T-helper 2 cell treated with Interferon-gamma antibody and Interleukin-4, amounts not matched to agents 5 μg/mL and 100 μg/mL, for 36 hours (primary cell): ENCODE data around the gene NMRAL1.
A peak's percentile ranks its signal among the peaks of the same experiment; 100 is the strongest.

ENCODE experiments used
- DNase-seq: peaks from one replicate; pipeline ENCODE4 v3.0.0; 2021; ENCODE audit warnings: low spot score
- H3K27ac Mint-ChIP-seq: one replicate; pipeline ENCODE4 v1.8.0; 2021; ENCODE audit warnings: mild to moderate bottlenecking, mixed read lengths
- H3K27me3 Mint-ChIP-seq: one replicate; pipeline ENCODE4 v1.8.0; 2021; ENCODE audit warnings: low read depth, mixed read lengths
- H3K36me3 Mint-ChIP-seq: one replicate; pipeline ENCODE4 v1.8.0; 2021; ENCODE audit warnings: low read depth, mixed read lengths
- H3K4me1 Mint-ChIP-seq: one replicate; pipeline ENCODE4 v1.8.0; 2021; ENCODE audit warnings: low read depth, mixed read lengths
- H3K4me3 Mint-ChIP-seq: one replicate; pipeline ENCODE4 v1.8.0; 2022; ENCODE audit warnings: mild to moderate bottlenecking, moderate library complexity, mixed read lengths
- H3K9me3 Mint-ChIP-seq: one replicate; pipeline ENCODE4 v1.8.0; 2021; ENCODE audit warnings: mixed read lengths

NMRAL1 gene

DNA sequence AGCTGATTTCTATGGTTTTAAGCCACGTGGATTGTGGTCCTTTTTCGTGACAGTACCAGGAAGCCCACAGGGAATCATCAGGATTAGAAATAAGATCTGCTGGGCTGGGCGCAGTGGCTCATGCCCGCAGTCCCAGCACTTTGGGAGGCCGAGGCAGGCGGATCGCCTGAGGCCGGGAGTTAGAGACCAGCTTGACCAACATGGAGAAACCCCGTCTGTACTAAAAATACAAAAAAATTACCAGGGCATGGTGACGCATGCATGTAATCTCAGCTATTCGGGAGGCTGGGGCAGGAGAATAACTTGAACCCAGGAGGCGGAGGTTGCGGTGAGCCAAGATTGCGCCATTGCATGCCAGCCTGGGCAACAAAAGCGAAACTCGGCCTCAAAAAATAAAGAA lies 6.5 kb downstream of the NMRAL1 start:
- no peak for DNase-seq
- H3K9me3 Mint-ChIP-seq = no peaks in the 10 kb centered on the region
- H3K36me3 Mint-ChIP-seq = peaks cover 23% of the 10 kb centered on the region
- peaks cover 7% of the 10 kb centered on the region for H3K4me1 Mint-ChIP-seq
- no peak overlapping the region for H3K4me3 Mint-ChIP-seq
- H3K27me3 Mint-ChIP-seq = no peaks in the 10 kb centered on the region
- H3K27ac Mint-ChIP-seq = no peak overlapping the region

DNA sequence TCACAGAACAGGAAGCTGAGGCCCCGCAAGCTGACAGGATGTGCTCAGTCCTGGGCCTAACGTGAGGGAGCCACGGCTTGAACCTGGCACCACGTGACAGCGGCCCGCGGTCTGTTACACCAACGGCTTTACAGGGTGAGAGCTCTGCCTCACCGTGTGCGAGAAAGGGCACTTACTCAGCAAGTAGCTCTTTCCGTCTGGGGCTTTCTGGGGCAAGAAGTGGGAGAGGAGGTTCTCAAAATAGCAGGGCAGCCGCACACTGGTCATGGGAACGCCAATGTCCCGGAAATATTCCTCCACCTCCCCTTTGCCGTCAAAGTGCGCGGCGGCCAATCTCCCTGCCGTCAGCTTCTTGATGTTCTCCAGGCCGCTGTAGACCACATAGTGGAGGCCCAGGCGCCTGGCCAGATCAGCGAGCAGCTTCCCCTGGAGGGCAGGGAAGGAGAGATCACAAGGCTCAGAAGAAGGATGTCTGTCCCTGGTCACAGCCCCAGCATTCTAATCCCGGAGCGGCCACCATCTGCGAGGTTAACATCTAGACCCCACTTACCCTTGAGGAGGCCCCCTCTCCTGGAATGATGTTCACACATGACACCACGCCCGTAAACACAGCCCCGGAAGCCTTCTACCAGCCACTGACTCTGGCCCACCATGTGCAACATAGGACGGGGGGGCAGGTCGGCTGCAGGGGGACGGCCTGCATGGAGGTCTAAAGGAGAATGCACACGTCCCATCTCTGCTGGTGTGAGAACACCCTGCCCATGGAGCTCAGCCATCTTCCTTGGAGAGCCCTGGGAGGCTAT lies 8.2 kb downstream of the NMRAL1 start:
- DNase-seq = no peak

DNA sequence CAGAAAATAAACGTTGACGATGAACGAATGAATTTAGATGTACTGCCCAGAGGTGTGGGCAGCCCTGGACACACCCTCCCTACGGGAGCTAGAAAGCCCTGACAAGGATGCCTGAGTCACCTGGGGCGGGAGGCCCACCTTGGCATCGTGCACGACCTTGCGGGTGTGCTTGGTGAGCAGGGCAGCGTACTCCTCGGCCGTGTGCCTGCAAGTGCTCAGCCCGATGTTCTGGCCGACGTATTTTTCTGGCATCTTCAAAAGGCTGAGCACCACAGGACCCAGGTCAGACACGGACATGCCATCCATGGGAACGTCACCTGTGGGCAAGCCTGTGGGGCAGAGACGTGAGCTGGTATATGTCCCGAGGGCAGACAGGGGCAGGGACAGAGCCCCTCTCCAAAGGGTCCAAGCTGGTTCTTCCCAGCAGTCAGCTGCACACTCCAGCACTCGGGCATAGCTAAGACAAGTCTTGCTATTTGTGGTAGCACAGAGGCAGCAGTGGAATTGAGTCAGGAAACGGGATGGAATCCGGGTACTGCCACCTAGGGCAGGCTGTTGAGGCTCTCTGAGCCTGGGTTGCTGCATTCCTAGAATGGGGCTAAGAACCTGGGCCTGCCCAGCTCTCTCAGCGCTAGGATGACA lies 10.8 kb downstream of the NMRAL1 start:
- Mint-ChIP-seq H3K27me3 (no peaks in the 10 kb centered on the region), H3K9me3 (no peaks in the 10 kb centered on the region), H3K36me3 (peaks cover 33% of the 10 kb centered on the region), H3K27ac (no peak overlapping the region), H3K4me3 (no peak overlapping the region), H3K4me1 (peaks cover 14% of the 10 kb centered on the region)
- DNase-seq = no peak

More for the DNA sequence above, 8.2 kb downstream of the NMRAL1 start:
- Mint-ChIP-seq H3K9me3 (no peaks in the 10 kb centered on the region), H3K4me3 (no peak overlapping the region), H3K27me3 (no peaks in the 10 kb centered on the region), H3K36me3 (peaks cover 21% of the 10 kb centered on the region), H3K27ac (peak overlapping the region; percentile 68), H3K4me1 (peaks cover 5% of the 10 kb centered on the region)

DNA sequence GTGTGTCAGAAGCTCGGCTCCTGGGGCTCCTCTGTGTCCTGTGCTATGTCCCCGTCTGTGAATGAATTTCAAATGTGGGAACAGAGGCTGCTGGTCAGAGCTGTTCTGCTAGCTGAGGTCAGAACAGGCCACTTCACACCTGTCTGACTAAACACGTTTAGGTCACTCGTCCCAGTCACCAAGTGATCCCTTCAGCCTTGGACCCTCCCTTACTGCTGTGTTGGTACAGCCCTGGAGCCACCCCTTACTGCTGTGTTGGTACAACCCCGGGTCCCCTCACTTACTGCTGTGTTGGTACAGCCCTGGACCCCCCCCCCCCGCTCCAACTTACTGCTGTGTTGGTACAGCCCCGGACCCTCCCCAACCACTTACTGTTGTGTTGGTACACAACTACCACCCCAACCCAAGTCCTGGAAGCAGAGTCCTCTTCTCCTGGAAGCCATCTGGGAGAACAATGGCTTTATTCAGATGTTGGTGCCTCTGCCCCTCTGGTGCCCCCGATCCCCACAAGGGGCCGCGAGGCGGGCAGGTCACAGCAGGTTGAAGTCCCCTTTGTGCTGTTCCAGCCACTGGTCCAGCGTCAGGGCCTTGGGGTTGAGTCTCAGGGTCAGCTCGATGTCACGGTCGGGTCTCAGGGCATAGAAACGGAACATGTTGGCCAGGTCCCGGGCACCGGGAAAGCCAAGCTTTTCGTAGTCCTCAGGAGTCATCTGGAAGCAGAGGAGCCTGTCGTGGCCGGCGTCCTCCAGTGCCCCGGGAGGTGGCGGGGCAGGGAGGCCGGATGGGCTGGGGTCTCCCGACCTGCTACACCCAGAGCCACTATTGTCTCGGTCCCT lies 13.0 kb downstream of the NMRAL1 start:
- H3K27me3 Mint-ChIP-seq = no peaks in the 10 kb centered on the region
- no peaks in the 10 kb centered on the region for H3K9me3 Mint-ChIP-seq
- H3K4me1 Mint-ChIP-seq = peaks cover 14% of the 10 kb centered on the region
- peaks cover 32% of the 10 kb centered on the region for H3K36me3 Mint-ChIP-seq
- no peak overlapping the region for H3K4me3 Mint-ChIP-seq
- H3K27ac Mint-ChIP-seq = no peak overlapping the region
- no peak for DNase-seq

DNA sequence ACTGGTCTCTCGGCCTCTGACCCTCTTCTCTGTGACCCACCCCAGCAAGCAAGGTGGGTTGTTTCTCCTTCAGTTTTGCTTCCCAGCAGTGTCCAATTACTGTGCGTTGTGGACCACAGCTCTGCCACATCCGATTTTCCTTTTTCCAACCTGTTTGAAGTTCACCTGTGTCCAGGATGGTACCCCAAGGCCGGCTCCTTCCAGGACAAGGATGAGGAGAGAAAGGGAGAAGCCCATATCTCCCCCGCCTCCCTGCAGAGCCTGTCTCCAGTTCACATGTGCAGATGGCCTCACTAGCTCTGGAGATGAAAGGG lies 13.5 kb downstream of the NMRAL1 start:
- H3K4me3 Mint-ChIP-seq = no peak overlapping the region
- H3K9me3 Mint-ChIP-seq = no peaks in the 10 kb centered on the region
- H3K4me1 Mint-ChIP-seq = peaks cover 11% of the 10 kb centered on the region
- peaks cover 30% of the 10 kb centered on the region for H3K36me3 Mint-ChIP-seq
- no peak for DNase-seq
- no peaks in the 10 kb centered on the region for H3K27me3 Mint-ChIP-seq
- no peak overlapping the region for H3K27ac Mint-ChIP-seq

DNA sequence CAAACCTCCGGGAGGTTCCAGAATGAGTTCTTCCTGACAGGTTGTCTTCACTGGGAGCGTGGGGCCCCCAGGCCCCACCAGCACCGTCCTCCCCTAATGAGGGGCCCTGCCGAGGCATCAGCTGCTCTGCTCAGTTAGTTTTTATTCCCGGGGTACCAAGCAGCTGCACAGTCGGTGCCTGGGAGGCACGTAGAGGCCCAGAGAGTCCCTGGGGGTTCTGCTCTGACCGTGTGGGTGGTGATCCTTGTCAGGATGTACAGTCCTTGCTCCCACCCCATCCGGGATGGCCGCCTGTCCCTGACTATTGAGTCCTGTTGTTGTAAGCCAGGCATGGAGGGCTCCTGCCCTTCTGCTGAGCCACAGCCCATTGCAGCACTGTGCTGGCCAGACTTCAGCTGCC lies 18.5 kb downstream of the NMRAL1 start:
- DNase-seq = no peak
- Mint-ChIP-seq H3K27ac (no peak overlapping the region), H3K36me3 (peaks cover 40% of the 10 kb centered on the region), H3K4me1 (peaks cover 9% of the 10 kb centered on the region), H3K9me3 (no peaks in the 10 kb centered on the region), H3K27me3 (no peaks in the 10 kb centered on the region), H3K4me3 (no peak overlapping the region)

DNA sequence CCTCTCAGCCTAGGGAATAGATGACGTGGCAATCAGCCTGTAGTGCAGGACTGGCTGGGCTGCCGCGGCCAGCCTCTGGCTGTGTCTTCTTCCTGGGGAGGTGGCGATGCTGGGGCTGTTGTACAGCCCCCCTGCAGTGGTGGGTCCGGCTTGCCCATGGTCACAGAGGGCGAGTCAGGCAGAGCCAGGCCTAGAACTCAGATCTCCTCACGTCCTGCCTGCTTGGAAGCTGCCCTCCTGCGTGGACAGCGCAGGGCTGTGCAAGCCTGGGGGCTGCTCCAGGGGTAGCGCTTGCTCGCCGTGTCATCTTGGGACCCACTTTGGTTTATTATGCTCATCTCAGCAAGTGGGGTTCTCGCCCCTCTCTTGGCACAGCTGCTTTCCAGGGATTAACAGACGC lies 19.3 kb downstream of the NMRAL1 start:
- peaks cover 41% of the 10 kb centered on the region for H3K36me3 Mint-ChIP-seq

DNA sequence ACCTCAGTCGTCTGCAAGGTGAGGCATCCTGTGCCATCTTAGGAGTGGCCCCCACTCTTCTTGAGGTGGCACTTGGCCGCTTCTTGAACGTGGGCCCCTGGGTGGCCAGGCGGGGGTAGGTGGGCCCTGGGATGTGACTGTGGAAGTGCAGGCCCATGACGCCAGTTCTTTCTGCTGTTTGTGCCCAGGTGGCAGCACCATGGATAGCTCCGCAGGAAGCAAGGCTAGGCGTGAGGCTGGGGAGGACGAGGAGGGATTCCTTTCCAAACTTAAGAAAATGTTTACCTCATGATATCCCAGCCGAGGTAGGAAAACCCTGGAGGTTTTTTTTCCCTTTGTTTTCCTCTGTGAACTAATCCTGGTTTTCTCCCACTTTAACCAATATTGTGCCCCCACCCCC lies 19.8 kb downstream of the NMRAL1 start:
- Mint-ChIP-seq H3K36me3 (peaks cover 40% of the 10 kb centered on the region), H3K4me3 (no peak overlapping the region), H3K27ac (no peak overlapping the region)

More for the DNA sequence above, 19.3 kb downstream of the NMRAL1 start:
- Mint-ChIP-seq H3K27me3 (no peaks in the 10 kb centered on the region), H3K4me1 (peaks cover 9% of the 10 kb centered on the region), H3K9me3 (no peaks in the 10 kb centered on the region), H3K4me3 (no peak overlapping the region), H3K27ac (no peak overlapping the region)
- DNase-seq = no peak

DNA sequence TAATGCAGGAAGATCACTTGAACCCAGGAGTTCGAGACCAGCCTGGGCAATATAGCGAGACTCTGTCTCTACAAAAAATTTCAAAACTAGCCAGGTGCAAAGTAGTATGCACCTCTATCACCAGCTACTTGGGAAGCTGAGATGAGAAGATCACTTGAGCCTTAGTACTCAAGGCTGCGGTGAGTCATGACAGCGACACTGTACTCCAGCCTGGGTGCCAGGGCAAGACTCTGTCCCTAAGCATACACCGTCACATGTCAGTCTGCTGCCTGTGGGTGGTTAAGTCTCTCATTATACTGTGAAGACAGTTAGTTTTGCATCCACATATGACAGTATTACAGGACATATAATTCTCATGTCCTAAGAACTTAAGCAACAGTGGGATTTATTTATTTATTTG lies 21.8 kb downstream of the NMRAL1 start:
- no peak for DNase-seq
- no peak overlapping the region for H3K27ac Mint-ChIP-seq
- no peak overlapping the region for H3K4me3 Mint-ChIP-seq
- H3K4me1 Mint-ChIP-seq = no peaks in the 10 kb centered on the region
- no peaks in the 10 kb centered on the region for H3K27me3 Mint-ChIP-seq
- peaks cover 38% of the 10 kb centered on the region for H3K36me3 Mint-ChIP-seq
- H3K9me3 Mint-ChIP-seq = no peaks in the 10 kb centered on the region

More for the DNA sequence above, 19.8 kb downstream of the NMRAL1 start:
- DNase-seq = no peak
- Mint-ChIP-seq H3K4me1 (peaks cover 7% of the 10 kb centered on the region), H3K27me3 (no peaks in the 10 kb centered on the region), H3K9me3 (no peaks in the 10 kb centered on the region)

DNA sequence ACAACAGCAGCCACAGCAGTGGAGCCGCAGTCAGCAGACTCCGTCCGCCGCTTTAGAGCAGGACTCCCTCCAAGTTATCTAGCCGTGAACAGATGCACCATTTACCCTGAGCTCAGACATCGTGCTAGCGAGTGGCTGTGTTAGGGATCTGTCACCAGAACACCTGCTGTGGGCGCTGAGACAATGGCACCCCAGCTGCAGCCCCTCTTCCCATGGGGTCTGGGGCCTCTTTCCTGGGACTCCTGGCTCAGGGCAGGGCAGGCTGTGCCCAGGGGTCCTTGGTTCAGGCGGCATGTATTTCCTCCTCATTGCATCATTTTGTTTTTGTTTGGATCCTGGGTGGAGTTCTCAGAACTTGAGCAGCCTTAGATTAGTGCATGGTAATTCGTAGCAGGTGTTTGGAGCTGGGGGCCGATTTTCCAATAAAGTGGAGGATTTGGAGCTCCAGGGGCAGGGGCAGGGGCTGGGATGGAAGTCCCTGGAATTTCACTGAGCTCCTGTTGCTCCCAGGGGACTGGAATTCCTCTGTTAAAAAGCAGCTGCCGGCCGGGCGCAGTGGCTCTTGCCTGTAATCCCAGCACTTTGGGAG lies 23.4 kb downstream of the NMRAL1 start:
- peaks cover 42% of the 10 kb centered on the region for H3K36me3 Mint-ChIP-seq
- no peaks in the 10 kb centered on the region for H3K27me3 Mint-ChIP-seq
- no peaks in the 10 kb centered on the region for H3K4me1 Mint-ChIP-seq
- no peak overlapping the region for H3K27ac Mint-ChIP-seq
- no peaks in the 10 kb centered on the region for H3K9me3 Mint-ChIP-seq
- DNase-seq = no peak
- H3K4me3 Mint-ChIP-seq = no peak overlapping the region

DNA sequence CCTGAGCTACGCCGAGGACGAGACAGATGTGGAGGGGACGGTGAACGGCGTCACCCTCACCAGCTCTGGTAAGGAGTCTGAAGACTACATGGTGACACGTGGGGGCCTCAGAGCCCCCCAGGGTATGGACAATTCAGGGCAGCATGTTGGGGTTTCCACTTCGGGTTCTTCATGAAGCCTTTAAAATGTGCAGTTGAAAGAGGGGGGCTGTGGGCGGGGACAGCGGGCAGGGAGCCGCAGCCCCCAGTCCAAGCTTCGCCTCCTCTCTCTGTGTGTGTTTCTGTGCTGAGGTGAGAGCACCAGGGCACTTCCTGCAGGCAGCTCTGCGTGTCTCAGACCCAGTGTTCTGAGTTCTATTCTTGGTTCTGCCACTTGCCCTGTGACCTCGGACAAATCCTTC lies 24.0 kb downstream of the NMRAL1 start:
- no peak overlapping the region for H3K4me3 Mint-ChIP-seq
- no peak for DNase-seq
- H3K4me1 Mint-ChIP-seq = no peaks in the 10 kb centered on the region
- H3K27me3 Mint-ChIP-seq = no peaks in the 10 kb centered on the region
- peaks cover 40% of the 10 kb centered on the region for H3K36me3 Mint-ChIP-seq
- H3K9me3 Mint-ChIP-seq = no peaks in the 10 kb centered on the region
- no peak overlapping the region for H3K27ac Mint-ChIP-seq

DNA sequence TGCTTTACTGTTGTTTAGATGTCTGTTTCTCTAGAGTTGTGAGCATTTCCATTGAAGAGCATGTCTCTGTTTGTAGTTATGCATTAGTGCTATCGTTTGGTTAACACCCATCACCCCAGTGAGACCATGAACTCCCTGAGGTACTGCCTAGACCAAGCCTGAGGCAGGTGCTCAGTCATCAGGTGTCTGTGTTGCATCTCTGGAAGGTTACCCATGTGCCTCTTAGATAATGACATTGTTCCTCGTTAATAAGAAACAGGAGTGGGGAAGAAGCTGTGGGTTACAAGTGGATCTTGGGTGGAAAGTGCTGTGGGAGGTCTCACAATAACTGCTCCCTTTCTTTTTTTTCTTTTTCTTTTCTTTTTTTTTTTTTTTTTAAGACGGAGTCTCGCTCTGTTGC lies 30.4 kb downstream of the NMRAL1 start:
- Mint-ChIP-seq H3K27me3 (no peaks in the 10 kb centered on the region), H3K4me1 (no peaks in the 10 kb centered on the region), H3K4me3 (no peak overlapping the region), H3K9me3 (no peaks in the 10 kb centered on the region), H3K36me3 (peaks cover 61% of the 10 kb centered on the region), H3K27ac (no peak overlapping the region)
- no peak for DNase-seq

DNA sequence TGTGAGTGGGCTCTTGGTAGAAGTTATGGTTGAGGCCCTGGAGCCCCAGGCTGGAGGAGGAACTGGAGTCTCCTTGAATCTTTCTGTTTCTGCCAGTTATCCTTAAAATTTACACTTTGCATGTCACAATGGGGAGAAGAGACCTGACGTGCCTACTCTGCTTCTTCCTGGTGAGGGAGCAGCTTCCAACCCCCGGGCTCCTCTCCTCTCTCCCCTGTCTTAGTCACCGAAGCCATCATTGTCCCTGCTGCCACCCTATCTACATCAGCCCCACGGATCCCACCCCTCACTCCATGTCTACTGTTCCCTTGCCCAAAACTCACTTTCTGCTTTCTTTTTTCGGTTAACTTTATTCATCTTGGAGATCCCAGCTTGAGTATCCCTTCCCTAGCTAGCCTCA lies 31.2 kb downstream of the NMRAL1 start:
- no peak for DNase-seq
- peak overlapping the region; percentile 27 for H3K27ac Mint-ChIP-seq
- peaks cover 61% of the 10 kb centered on the region for H3K36me3 Mint-ChIP-seq
- H3K4me3 Mint-ChIP-seq = no peak overlapping the region
- no peaks in the 10 kb centered on the region for H3K27me3 Mint-ChIP-seq
- H3K4me1 Mint-ChIP-seq = no peaks in the 10 kb centered on the region
- H3K9me3 Mint-ChIP-seq = no peaks in the 10 kb centered on the region

DNA sequence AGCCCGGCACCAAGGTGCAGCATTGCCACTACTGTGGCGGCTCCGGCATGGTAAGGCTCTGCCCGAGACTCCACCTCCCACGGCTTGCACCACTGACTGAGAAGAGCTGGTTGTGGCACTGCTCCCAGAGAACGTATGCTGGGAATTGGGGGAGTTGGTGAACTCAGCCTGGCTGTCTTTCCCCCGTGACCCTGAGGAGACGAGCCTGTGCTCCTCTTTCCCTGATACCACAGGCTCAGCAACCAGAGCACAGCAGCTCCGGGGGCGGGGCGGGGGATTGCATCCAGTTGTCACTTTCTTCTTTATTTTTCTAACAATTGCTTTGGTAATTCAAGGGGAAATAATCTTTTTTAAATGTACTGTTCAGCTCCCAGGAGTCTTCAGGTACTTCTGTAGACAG lies 32.1 kb downstream of the NMRAL1 start:
- peaks cover 62% of the 10 kb centered on the region for H3K36me3 Mint-ChIP-seq
- H3K9me3 Mint-ChIP-seq = no peaks in the 10 kb centered on the region
- H3K27me3 Mint-ChIP-seq = no peaks in the 10 kb centered on the region
- no peaks in the 10 kb centered on the region for H3K4me1 Mint-ChIP-seq
- H3K27ac Mint-ChIP-seq = no peak overlapping the region
- H3K4me3 Mint-ChIP-seq = no peak overlapping the region
- DNase-seq = no peak
